Activated CD4-positive, alpha-beta memory T cell treated with anti-CD3 and anti-CD28 coated beads for 36 hours (primary cell): ENCODE results near the gene DAP. TPM values are rescaled to one million over a fixed set of nuclear protein-coding genes. Genes with fewer than 3 reads are reported as not detected.
"Not testable (repeated sequence)": the region's sequence is repeated elsewhere in the genome, so short reads cannot be mapped to it uniquely, and the experiment has no call there.

Source experiments
- CTCF ChIA-PET: fragments of 350-600 bp; sonication (Branson Sonifier 250); formaldehyde crosslinking; loops from one replicate; lab custom pipeline; 2021; ENCODE audit warnings: antibody characterized with exemption, inconsistent platforms; lab: Charles Lee
- POLR2A ChIA-PET: fragments of 350-600 bp; sonication (Branson Sonifier 250); formaldehyde crosslinking; loops from one replicate; lab custom pipeline; 2021; ENCODE audit warnings: antibody characterized with exemption; lab: Charles Lee
- DNase-seq: peaks from one replicate; pipeline ENCODE4 v3.0.0-alpha.2; 2020
- H3K27ac Mint-ChIP-seq: one replicate; pipeline ENCODE4 v1.8.0; 2021; ENCODE audit warnings: mixed read lengths
- H3K27me3 Mint-ChIP-seq: one replicate; pipeline ENCODE4 v1.8.0; 2021; ENCODE audit warnings: mixed read lengths
- H3K36me3 Mint-ChIP-seq: one replicate; pipeline ENCODE4 v1.8.0; 2021; ENCODE audit warnings: mixed read lengths
- H3K4me1 Mint-ChIP-seq: one replicate; pipeline ENCODE4 v1.8.0; 2021; ENCODE audit warnings: low read depth, mixed read lengths
- H3K4me3 Mint-ChIP-seq: one replicate; pipeline ENCODE4 v1.8.0; 2021; ENCODE audit warnings: mild to moderate bottlenecking, mixed read lengths
- H3K9me3 Mint-ChIP-seq: one replicate; pipeline ENCODE4 v1.8.0; 2021; ENCODE audit warnings: mixed read lengths
- intact Hi-C: fragments of 100-400 bp; cut with micrococcal nuclease; formaldehyde crosslinking; loops from one replicate; pipeline ENCODE4 v1.15.1; 2023
- total RNA-seq, 2 experiments: library from RNA; stranded (reverse); gene quantifications; one replicate each; pipeline ENCODE4 v1.2.3, GENCODE V29; 2021

The DAP gene
- total RNA-seq, 2 experiments from 2014 or later = 39.0 to 39.7 TPM

DNA sequence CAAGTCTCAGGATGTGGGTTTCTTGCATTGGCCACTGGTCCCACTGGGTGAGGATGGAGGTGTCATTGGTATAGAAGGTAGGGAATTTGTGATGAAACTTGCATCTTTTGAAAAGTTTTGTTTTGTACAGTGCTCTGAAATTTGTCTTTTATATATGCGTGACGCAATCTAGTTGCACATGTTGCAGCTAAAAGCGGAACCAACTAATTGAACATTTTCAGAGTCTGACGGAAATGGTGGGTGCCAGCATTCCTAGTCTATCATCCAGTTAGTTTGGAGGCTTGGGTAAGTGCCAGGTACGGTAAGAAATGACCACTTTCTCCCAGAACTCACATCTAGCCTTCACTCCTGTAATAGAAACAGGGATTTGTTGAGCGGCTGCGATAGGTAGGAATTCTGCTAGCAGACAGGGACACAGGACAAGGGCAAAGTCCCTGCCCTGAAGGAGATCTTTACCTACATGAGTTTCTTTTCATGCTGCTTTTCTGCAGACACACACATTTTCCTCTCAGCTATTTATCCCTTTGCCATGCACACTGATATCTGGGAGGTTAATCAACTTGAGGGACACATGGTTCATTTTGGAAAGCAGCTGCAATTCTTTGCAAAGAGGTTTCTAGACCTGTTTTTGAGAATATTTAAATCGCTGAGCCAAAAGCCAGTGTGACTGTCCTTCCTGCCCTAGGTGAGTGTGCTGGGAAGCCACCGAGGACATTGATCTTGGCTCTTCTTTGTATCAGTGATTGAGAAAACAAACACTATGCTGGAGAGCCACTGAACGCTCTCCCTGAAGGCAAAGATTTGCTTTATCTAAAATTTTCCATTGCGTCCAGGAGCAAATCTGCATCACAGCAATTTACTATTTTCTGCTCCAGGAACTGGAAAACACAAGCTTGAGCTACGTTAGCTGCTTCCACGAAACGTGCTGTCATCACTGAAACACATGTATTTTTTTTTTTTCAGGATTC lies 89.7 kb downstream of the DAP start:
- Mint-ChIP-seq H3K9me3 (no peaks in the 10 kb centered on the region), H3K36me3 (no peaks in the 10 kb centered on the region), H3K27me3 (no peaks in the 10 kb centered on the region), H3K4me3 (no peak overlapping the region), H3K27ac (no peak overlapping the region), H3K4me1 (no peaks in the 10 kb centered on the region)
- intact Hi-C loops = no loop called here
- POLR2A ChIA-PET = no interaction called here
- CTCF ChIA-PET = interaction anchor here (0.6 to 1.0 kb wide), 3 partner anchors 12 to 394 kb away, joined by 3 to 6 read pairs (median 3); no protein-coding TSS in a partner anchor
- DNase-seq = no peak

DNA sequence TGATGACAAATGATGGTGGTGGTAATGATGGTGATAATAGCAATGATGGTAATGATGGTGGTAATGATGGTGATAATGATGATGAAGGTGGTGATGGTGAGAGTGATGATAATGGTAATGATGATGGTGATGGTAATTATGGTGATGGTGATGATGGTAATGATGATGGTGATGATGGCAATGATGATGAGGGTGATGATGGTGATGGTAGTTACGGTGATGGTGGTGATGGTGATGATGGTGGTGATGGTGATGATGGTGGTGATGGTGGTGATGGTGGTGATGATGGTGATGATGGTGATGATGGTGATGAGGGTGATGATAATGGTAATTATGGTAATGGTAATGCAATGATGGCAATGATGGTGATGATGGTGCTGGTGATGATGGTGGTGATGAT lies 91.1 kb downstream of the DAP start:
- H3K4me1 Mint-ChIP-seq = no peaks in the 10 kb centered on the region
- intact Hi-C loops = no loop called here
- no peaks in the 10 kb centered on the region for H3K36me3 Mint-ChIP-seq
- POLR2A ChIA-PET = no interaction called here
- no peak for DNase-seq
- no peaks in the 10 kb centered on the region for H3K9me3 Mint-ChIP-seq
- no peak overlapping the region for H3K4me3 Mint-ChIP-seq
- H3K27me3 Mint-ChIP-seq = no peaks in the 10 kb centered on the region
- CTCF ChIA-PET = no interaction called here
- H3K27ac Mint-ChIP-seq = no peak overlapping the region

DNA sequence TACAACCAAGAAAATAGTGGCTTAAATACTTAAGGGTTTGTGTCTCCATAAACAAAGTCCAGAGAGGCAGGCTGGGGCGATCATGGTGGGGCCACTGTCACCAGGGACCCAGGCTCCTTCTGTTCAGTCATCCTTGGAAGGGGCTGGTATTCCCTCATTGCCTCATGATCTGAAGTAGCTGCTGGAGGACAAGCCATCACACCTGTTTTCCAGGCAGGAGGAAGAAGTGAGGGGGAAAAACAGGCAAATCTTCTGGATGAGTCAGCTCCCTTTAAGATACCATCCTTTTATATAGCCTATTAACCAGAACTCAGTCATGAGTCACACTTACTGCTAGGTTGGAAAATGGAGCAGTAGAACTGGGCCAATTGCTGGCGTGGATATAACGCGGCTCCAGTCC lies 92.3 kb downstream of the DAP start:
- Mint-ChIP-seq H3K4me3 (no peak overlapping the region), H3K4me1 (no peaks in the 10 kb centered on the region), H3K27ac (no peak overlapping the region), H3K27me3 (no peaks in the 10 kb centered on the region), H3K36me3 (no peaks in the 10 kb centered on the region), H3K9me3 (no peaks in the 10 kb centered on the region)
- CTCF ChIA-PET = no interaction called here
- DNase-seq = no peak
- intact Hi-C loops = no loop called here
- POLR2A ChIA-PET = no interaction called here

DNA sequence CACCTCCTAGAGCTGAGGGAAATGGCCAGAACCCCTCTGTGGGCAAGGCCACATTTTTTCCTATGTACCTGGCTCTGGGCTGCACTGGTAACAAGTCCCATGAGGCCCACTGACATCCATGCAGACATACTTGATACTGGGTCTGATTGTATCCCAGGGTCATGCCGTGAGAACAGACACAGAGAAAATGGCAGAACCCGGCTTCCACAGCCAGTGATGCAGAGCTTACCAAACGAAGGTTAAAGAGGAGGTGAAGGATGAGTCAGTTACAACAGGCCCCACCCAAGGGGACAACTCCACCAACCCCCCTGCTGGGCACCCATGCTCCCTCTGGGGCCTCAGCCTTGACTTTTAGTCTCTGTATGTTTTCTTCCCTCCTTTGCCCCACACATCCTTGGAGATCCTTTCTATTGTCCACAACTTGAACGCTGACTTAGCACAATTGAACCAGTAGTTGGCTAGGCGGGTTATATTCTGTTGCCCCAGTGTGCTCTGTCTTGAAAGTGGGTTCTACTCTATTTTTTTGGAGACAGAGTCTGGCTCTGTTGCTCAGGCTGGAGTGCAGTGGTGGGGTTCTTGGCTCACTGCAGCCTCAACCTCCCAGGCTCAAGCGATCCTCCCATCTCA lies 93.5 kb downstream of the DAP start:
- Mint-ChIP-seq H3K4me1 (no peaks in the 10 kb centered on the region), H3K27ac (no peak overlapping the region), H3K4me3 (no peak overlapping the region), H3K27me3 (no peaks in the 10 kb centered on the region), H3K36me3 (no peaks in the 10 kb centered on the region), H3K9me3 (no peaks in the 10 kb centered on the region)
- DNase-seq = no peak
- ChIA-PET POLR2A (no interaction called here), CTCF (no interaction called here)
- intact Hi-C loops = no loop called here

DNA sequence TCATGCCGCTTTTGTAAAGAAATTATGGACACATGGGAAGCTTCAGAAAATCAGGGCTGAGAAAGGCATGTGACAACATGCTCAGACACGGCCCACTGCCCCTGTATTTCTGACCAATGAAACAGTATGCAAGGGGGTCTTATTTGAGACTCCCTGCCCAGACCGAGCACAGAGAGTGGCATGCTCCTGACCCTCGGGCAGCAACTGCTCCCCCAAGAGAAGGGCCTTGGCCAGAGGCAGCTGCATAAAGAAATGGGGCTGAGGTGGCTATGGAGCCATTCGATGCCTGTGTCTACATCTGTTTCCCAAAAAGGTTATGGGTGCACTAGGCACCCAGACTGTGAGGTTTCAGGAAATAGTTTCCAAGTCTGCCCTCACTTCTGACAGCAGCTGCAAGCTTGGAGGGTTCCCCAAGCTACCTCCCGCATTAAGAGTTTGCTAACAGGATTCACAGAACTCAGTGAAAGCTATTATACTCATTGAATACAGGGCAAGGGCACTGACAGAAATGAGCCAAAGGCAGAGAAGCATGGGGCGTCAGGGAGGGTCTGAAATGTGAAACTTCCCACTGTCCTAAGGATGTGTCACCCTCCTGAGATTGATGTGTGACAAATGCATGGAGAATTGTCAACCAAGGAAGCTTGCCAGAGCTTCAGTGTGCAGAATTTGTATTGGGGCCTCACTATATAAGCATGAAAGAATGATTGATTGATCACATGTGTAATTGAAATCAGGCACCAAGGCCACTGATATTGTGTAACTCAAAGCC lies 94.3 kb downstream of the DAP start:
- no peaks in the 10 kb centered on the region for H3K36me3 Mint-ChIP-seq
- no peaks in the 10 kb centered on the region for H3K27me3 Mint-ChIP-seq
- intact Hi-C loops = no loop called here
- no peak for DNase-seq
- ChIA-PET POLR2A (no interaction called here), CTCF (no interaction called here)
- H3K4me3 Mint-ChIP-seq = no peak overlapping the region
- H3K4me1 Mint-ChIP-seq = no peaks in the 10 kb centered on the region
- H3K27ac Mint-ChIP-seq = no peak overlapping the region
- no peaks in the 10 kb centered on the region for H3K9me3 Mint-ChIP-seq

DNA sequence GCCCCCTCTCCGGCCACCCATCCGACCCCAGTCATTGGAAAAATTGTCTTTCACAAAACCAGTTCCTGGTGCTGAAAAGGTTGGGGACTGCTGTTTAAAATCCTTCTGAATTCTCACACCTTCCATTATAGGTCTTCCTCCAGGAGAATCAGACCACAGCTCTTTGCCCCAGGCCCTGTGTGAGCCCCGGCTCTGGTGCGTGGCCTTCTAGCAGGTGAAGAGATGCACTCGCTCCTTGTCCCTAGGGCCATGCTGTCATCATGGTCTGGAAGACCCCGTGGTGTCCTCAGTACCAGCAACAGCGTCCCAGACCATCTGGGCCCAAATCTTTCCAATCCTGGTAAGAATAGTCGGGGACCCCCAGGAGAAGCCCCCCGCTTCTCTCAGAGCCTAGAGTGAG lies 95.2 kb downstream of the DAP start:
- no peaks in the 10 kb centered on the region for H3K27me3 Mint-ChIP-seq
- no peaks in the 10 kb centered on the region for H3K9me3 Mint-ChIP-seq
- DNase-seq = no peak
- no peak overlapping the region for H3K4me3 Mint-ChIP-seq
- H3K27ac Mint-ChIP-seq = no peak overlapping the region
- POLR2A ChIA-PET = no interaction called here
- no peaks in the 10 kb centered on the region for H3K4me1 Mint-ChIP-seq
- no peaks in the 10 kb centered on the region for H3K36me3 Mint-ChIP-seq
- intact Hi-C loops = no loop called here
- CTCF ChIA-PET = no interaction called here

DNA sequence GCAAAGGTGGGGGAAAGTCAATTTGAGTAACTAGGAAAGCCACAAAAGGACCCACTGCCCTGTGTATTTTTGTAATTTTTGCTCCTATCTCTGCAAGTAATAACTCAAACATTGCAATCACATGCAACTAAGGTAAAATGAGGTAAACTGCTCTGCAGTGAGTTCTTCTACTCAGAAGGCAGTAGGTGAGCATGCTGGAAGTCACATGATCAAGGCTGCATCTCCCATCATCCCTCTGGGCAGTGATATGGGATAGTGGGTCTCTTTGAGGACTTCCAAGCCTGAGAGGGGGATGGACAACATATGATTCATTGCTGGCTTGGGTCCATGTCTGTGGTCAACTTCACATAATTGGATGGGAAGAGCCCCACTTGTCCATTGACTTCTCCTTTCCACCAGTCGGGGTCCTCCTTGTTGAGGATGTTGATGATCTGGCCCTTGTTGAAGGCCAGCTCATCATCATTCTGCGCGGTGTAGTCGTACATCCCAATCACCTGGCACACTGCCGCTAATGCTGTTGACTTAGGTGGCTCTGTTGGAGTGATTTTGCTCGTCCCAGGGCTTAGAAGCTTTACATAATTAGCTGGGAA lies 96.8 kb downstream of the DAP start:
- H3K36me3 Mint-ChIP-seq, H3K4me3 Mint-ChIP-seq, intact Hi-C loops: not testable (repeated sequence)

DNA sequence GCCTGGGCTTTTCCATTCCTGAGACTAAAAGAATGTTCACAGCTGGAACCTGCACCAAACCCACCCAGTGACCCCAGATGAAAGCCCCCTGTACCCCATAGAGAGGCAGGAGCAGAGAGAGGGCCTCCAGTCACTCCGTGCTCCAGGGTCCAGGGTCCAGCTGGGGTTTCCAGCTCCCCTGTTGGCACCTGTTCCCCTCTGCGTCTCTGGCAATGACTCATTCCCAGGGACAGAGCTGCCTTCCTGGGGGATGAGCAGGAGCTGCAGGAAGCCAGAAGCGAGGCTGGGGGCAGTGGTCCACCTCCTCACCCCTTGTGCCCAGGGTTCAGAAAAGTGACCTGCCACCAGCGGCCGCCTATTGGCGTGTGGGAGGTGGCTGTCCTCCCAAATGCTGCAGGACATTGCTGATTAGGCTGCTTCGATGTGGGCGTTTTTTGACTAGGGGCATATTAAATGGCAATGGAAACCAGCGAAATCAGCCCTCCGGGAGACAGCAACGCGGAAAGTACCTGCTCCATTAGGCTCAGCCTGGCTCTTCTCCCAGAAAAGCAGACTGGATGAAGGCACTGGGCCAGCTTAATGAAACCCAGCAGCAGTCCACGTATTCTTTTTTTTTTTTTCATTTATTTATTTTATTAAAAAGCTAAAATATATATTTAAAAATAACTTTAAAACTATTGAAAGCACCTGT lies 97.4 kb downstream of the DAP start:
- ChIA-PET CTCF (no interaction called here), POLR2A (no interaction called here)
- Mint-ChIP-seq H3K4me1 (no peaks in the 10 kb centered on the region), H3K4me3 (no peak overlapping the region), H3K9me3 (no peaks in the 10 kb centered on the region), H3K27ac (no peak overlapping the region), H3K27me3 (no peaks in the 10 kb centered on the region), H3K36me3 (no peaks in the 10 kb centered on the region)
- no peak for DNase-seq
- intact Hi-C loops = no loop called here

More for the DNA sequence above, 96.8 kb downstream of the DAP start:
- H3K27ac Mint-ChIP-seq, H3K4me1 Mint-ChIP-seq, POLR2A ChIA-PET, H3K27me3 Mint-ChIP-seq, CTCF ChIA-PET, DNase-seq, H3K9me3 Mint-ChIP-seq: not testable (repeated sequence)

DNA sequence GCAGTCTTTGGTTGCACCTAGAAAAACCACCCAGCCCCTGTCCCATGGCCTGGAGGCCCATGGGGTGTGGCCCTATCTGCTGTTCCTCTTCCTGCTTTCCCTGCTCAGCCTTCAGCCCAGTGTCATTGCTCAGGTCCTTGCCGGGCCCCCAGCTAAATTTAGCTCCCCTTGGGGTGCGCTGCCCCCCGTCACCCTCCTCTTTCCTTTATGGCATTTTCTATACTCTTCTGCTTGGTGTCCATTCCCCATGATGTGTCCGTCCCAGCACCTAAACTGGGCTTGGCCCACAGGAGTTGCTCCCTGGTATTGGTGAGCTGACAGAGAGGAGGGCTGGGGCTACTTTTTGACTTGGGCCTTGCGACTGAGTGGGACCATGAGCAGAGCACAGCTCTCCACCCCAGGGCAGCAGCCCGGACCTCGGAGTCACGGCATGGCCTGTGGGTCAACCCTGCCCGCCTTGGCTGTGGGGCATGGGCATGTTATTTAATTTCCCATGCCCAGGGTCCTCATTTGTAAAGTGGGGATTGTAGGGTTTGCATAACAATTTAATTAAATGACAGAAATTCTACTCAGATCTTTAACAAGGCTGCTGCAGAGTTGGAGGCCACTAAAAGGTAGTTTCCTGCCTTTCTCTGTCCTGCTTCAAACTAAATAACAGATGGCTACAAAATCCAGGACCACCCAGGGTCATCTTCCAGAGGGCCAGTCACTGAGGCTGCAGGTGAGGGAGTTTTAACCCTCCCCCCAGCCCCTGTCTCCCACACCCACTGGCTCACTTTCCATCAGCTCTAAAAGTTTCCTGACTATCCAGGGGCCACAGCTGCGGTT lies 98.2 kb downstream of the DAP start:
- no peak overlapping the region for H3K4me3 Mint-ChIP-seq
- ChIA-PET CTCF (no interaction called here), POLR2A (no interaction called here)
- no peaks in the 10 kb centered on the region for H3K9me3 Mint-ChIP-seq
- no peak for DNase-seq
- intact Hi-C loops = no loop called here
- no peaks in the 10 kb centered on the region for H3K27me3 Mint-ChIP-seq
- no peaks in the 10 kb centered on the region for H3K4me1 Mint-ChIP-seq
- H3K27ac Mint-ChIP-seq = no peak overlapping the region
- H3K36me3 Mint-ChIP-seq = no peaks in the 10 kb centered on the region

DNA sequence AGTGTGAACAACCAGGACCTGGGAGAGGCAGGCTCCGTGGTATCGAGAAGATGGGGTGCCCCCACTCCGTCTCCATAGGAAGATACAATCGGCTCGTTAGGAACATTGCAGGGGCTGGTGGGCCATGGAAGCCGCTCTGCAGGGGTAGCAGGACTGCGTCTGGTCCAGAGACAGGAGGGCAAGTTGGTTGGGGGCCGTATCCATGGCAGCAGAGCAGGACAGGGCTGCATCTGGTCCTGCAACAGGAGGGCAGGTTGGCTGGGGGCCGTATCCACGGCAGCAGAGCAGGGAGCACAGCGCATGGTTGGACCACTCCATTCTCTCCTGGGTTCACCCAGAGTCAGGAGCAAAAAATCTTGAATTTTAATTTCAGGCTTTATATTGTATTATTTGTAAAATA lies 99.0 kb downstream of the DAP start:
- Mint-ChIP-seq H3K27me3 (no peaks in the 10 kb centered on the region), H3K4me3 (no peak overlapping the region), H3K36me3 (no peaks in the 10 kb centered on the region), H3K27ac (no peak overlapping the region), H3K9me3 (no peaks in the 10 kb centered on the region), H3K4me1 (no peaks in the 10 kb centered on the region)
- ChIA-PET POLR2A (no interaction called here), CTCF (no interaction called here)
- DNase-seq = no peak
- intact Hi-C loops = no loop called here

DNA sequence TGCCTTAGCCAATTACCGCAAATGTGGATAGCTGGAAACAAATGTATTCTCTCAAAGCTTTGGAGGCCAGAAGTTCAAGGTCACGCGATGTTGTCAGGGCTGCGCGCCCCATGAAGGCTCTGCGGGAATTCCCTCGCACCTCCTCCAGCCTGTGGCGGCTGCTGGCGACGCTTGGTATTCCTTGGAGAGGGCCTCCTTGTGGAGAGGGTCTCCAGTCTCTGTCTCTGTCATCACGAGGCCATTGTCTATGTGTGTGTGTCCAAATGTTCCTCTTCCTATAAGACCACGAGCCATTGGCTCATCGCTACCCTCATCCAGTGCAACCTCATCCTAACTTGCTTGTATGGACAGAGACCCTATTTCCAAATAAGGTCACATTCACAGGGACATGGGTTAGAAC lies 99.6 kb downstream of the DAP start:
- Mint-ChIP-seq H3K27me3 (no peaks in the 10 kb centered on the region), H3K4me3 (no peak overlapping the region), H3K9me3 (no peaks in the 10 kb centered on the region), H3K36me3 (no peaks in the 10 kb centered on the region), H3K27ac (no peak overlapping the region), H3K4me1 (no peaks in the 10 kb centered on the region)
- no peak for DNase-seq
- POLR2A ChIA-PET = no interaction called here
- intact Hi-C loops = no loop called here
- CTCF ChIA-PET = no interaction called here
